ENCODE results near the gene ZFP57. TPM values are rescaled to one million over a fixed set of nuclear protein-coding genes. Genes with fewer than 3 reads are reported as not detected.

ZFP57 gene
- total RNA-seq, 1 donor from 2014 or later, result not detected

- DNase-seq (ENCODE audit: low spot score), result no peak
Observed at GRCh38 chr6:29626948-29627754, 53.8 kb downstream of the ZFP57 start.

DNA sequence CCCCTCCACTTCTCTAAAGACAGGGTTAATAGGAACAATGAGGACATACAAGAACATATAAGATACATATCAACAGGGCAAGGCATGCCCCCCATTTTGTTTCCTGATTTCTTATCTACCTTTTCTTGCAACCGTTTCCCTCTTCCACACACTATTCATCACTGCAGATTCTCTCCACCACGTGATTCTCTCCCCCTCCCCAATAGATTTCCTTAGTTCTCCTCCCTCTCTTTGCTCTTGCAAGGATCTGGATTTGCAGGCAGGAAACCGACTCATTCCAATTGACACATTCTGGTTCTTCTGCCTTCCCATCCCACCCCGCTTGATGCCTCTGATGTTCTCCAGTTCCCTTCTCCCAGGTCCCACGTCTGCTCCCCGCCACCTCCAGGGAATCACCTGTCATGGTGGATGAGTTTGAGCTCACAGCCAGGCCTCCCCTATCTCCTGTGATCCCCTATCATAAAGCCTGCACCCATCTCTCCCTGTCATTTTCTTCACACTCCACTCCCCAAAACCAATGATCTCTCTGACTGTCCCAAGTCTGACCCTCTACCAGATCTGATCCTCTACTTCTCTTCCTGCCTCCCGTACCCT is 55.5 kb downstream of the ZFP57 start:
- DNase-seq (ENCODE audit: low spot score), result no peak

DNA sequence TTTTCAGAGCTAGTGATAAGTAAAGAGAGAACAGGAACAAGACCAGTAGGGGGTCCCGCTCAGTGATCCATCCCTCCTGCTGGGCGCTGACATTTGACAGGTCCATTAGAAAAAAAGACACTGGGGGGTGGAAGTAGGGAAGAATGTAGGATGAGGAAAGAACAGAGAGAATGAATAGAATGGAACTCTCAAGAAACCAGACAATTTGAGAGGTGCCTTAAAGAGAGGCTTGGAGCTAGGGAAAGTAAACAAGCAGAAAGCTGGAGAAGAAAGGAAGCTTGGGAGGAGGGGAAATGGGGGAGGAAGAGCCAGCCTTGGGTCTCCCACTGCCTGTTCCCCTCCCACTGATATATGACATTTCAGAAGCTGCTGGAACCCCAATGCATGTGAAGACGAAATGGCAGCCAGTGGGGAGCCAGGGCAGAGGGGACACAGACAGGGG is 56.4 kb downstream of the ZFP57 start:
- no peak for DNase-seq (ENCODE audit: low spot score)

Other genes starting within 250 kb of the ZFP57 start
- 3.1 TPM for gene OR10C1, start 241.8 kb downstream of the ZFP57 start, total RNA-seq (ENCODE audit: insufficient read depth, low replicate concordance)
- 4.8 TPM for gene OR11A1, start 224.1 kb downstream of the ZFP57 start, total RNA-seq (ENCODE audit: insufficient read depth, low replicate concordance)
- 1.2 TPM for gene OR2H1, start 224.0 kb downstream of the ZFP57 start, total RNA-seq (ENCODE audit: insufficient read depth, low replicate concordance)
- gene MAS1L, start 193.2 kb downstream of the ZFP57 start, total RNA-seq (ENCODE audit: insufficient read depth, low replicate concordance), result 1.4 TPM
- gene UBD, start 121.4 kb downstream of the ZFP57 start, total RNA-seq (ENCODE audit: insufficient read depth, low replicate concordance), result 1.9 TPM
- gene OR2H2, start 96.0 kb downstream of the ZFP57 start, total RNA-seq (ENCODE audit: insufficient read depth, low replicate concordance), result 0.48 TPM
- 32.0 TPM for gene GABBR1, start 48.0 kb downstream of the ZFP57 start, total RNA-seq (ENCODE audit: insufficient read depth, low replicate concordance)
- gene MOG, start 24.1 kb downstream of the ZFP57 start, total RNA-seq (ENCODE audit: insufficient read depth, low replicate concordance), result 2.9 TPM
- gene HLA-F, start 42.3 kb upstream of the ZFP57 start, total RNA-seq (ENCODE audit: insufficient read depth, low replicate concordance), result 34.2 TPM
- not detected for gene HLA-G, start 146.7 kb upstream of the ZFP57 start, total RNA-seq (ENCODE audit: insufficient read depth, low replicate concordance)

Measured in umbilical cord (tissue), 2 donors.